KG1 (cell line): Measurements from ENCODE around the gene SH3BP5L.

Source experiments
- DNase-seq: peaks from one replicate; lab custom pipeline; 2025; lab: John Stamatoyannopoulos, UW

Gene SH3BP5L

DNA sequence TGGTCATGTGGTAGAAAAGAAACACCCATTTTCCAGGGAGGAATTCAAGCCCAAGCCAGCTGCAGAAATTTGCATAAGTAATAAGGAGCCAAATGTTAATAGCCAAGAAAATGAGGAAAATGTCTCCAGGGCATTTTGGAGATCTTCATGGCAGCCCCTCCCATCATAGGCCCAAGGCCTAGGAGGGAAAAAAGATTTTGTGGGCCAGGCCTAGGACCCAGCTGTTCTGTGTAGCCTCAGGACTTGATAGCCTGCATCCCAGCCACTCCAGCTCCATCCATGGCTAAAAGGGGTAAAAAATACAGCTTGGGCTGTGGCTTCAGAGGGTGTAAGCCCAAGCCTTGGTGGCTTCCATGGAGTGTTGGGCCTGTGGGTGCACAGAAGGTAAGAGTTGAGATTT is 48.7 kb downstream of the SH3BP5L start:
- DNase-seq, result no peak

DNA sequence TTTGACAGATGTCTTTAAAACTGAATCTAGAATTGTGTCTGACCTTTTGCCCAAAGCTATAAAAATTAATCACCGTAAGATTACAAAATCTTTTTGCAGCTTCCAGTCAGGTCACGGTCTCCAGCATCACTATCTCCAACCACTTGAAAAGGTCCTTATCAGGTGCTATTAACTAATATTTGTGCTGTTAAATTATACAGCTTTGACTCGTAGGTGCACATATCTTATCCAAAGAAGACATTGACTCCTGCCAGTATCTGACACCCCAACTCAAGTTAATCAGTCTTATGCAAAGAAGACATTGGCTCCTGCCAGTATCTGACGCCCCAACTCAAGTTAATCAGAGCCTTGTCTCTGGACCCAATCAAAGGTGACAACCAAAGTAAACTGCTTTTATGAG is 50.3 kb downstream of the SH3BP5L start:
- DNase-seq, result no peak
